Vagina (tissue), 2 donors: Measurements from ENCODE around the gene AK1.

ENCODE experiments used
- CTCF ChIP-seq, 3 experiments: fragments of 450-650 bp in 2 of 3; fragments of 200-600 bp in 1 of 3; sonication (generic) in 1 of 3; IDR thresholded peaks; one replicate each; pipeline ENCODE4 v1.5.1; 2017 to 2019; ENCODE audit warnings: antibody characterized with exemption in 3 of 3, mild to moderate bottlenecking in 2 of 3, moderate library complexity in 2 of 3
- POLR2A ChIP-seq, 2 donors: fragments of 450-650 bp; IDR thresholded peaks; one replicate each; pipeline ENCODE4 v1.6.1; 2017; ENCODE audit warnings: antibody characterized with exemption in 2 of 2, mild to moderate bottlenecking in 2 of 2, moderate library complexity in 2 of 2

- TF ChIP-seq POLR2A (IDR thresholded peaks at IDR 0.05) (no peak), CTCF (IDR thresholded peaks at IDR 0.05) (no peak)
These were observed 20.2 kb downstream of the AK1 start for GRCh38 chr9:127857278-127857677.
